ENCODE results near the gene CATSPERD.
A peak's percentile ranks its signal among the peaks of the same experiment; 100 is the strongest.

The CATSPERD gene

GRCh38 chr19:5789351-5789761, 68.9 kb downstream of the CATSPERD start:
- no peak for DNase-seq

GRCh38 chr19:5789886-5790558, 69.6 kb downstream of the CATSPERD start:
- DNase-seq: no peak

- DNase-seq: peak; percentile 76
Observed at GRCh38 chr19:5790559-5791520, 70.4 kb downstream of the CATSPERD start, which contains the start of gene DUS3L. Gene DUS3L (minus strand): TSS chr19:5791163. CDS start chr19:5791141, 22 bp downstream.

- DNase-seq: no peak
Observed at GRCh38 chr19:5792224-5792623, 71.8 kb downstream of the CATSPERD start.

GRCh38 chr19:5793188-5793587, 72.8 kb downstream of the CATSPERD start:
- no peak for DNase-seq

- no peak for DNase-seq
Observed at GRCh38 chr19:5795382-5795919, 75.0 kb downstream of the CATSPERD start.

GRCh38 chr19:5798244-5798643, 77.8 kb downstream of the CATSPERD start:
- no peak for DNase-seq

- DNase-seq: no peak
Observed at GRCh38 chr19:5799247-5800241, 79.1 kb downstream of the CATSPERD start.

- DNase-seq: no peak
Observed at GRCh38 chr19:5800361-5801270, 80.2 kb downstream of the CATSPERD start.

GRCh38 chr19:5801796-5802619, 81.6 kb downstream of the CATSPERD start:
- DNase-seq: peak; percentile 79

- no peak for DNase-seq
Observed at GRCh38 chr19:5803441-5803751, 83.0 kb downstream of the CATSPERD start.

GRCh38 chr19:5803752-5804515, 83.5 kb downstream of the CATSPERD start:
- peak; percentile 58 for DNase-seq

GRCh38 chr19:5804516-5805461, 84.4 kb downstream of the CATSPERD start, which contains the start of gene NRTN:
Gene NRTN (plus strand): TSS chr19:5805067. CDS start chr19:5824166, 19,099 bp downstream.
- DNase-seq: no peak

GRCh38 chr19:5805462-5806132, 85.2 kb downstream of the CATSPERD start:
- peak; percentile 33 for DNase-seq

- DNase-seq: no peak
Observed at GRCh38 chr19:5806133-5806489, 85.7 kb downstream of the CATSPERD start.

GRCh38 chr19:5806905-5807304, 86.5 kb downstream of the CATSPERD start:
- no peak for DNase-seq

- DNase-seq: no peak
Observed at GRCh38 chr19:5808120-5808816, 87.8 kb downstream of the CATSPERD start.
